ENCODE measurements around the gene LENG1.

The LENG1 gene

GRCh38 chr19:54106716-54107115, 52.8 kb downstream of the LENG1 start:
- no peak for DNase-seq

GRCh38 chr19:54105796-54106195, 53.7 kb downstream of the LENG1 start:
- DNase-seq, result no peak

Measured in GOT3 (cell line).